MM.1S (cell line): Measurements from ENCODE around the gene LHFPL2.

ENCODE experiments used
- CTCF ChIP-seq: fragments of 300-600 bp; sonication (generic); IDR thresholded peaks from 2 replicates; pipeline ENCODE4 v1.5.1; 2016; ENCODE audit warnings: antibody characterized with exemption, low read length, mixed read lengths
- EZH2phosphoT487 ChIP-seq: fragments of 300-600 bp; sonication (generic); IDR thresholded peaks from 2 replicates; pipeline ENCODE4 v1.6.1; 2018; ENCODE audit warnings: antibody characterized with exemption, low read length

GRCh38 chr5:78605611-78606010 lies 43.0 kb downstream of the LHFPL2 start:
- TF ChIP-seq CTCF (no peak), EZH2phosphoT487 (no peak)
